Heart left ventricle (tissue), 16 donors: ENCODE measurements around the gene DEFB108B. TPM values are rescaled to one million over a fixed set of nuclear protein-coding genes. Genes with fewer than 3 reads are reported as not detected.
"Not testable (repeated sequence)": the region's sequence is repeated elsewhere in the genome, so short reads cannot be mapped to it uniquely, and the experiment has no call there.

Experiments used
- ATAC-seq, 4 donors: fragments of 200-7000 bp; cut with Tn5 transposase; one replicate each; pipeline ENCODE4 v1.9.1; 2020 to 2022; ENCODE audit warnings: moderate library complexity in 4 of 4, mild to moderate bottlenecking in 3 of 4, moderate number of reproducible peaks in 1 of 4
- DNase-seq, 5 donors: peaks; one replicate each; pipeline ENCODE4 v3.0.0-alpha.2; 2020
- H3K27ac ChIP-seq, 12 donors: fragments of 200-600 bp; sonication (generic) in 4 of 12; one replicate each; pipeline versions ENCODE4 v1.5.0 to v1.8.0; 2016 to 2022; ENCODE audit warnings: mild to moderate bottlenecking in 2 of 12
- H3K27me3 ChIP-seq, 9 donors: fragments of 200-600 bp; sonication (generic) in 2 of 9; one replicate each; pipeline versions ENCODE4 v1.5.1 to v1.8.0; 2016 to 2022; ENCODE audit warnings: mild to moderate bottlenecking in 3 of 9
- H3K36me3 ChIP-seq, 9 donors: fragments of 200-600 bp; sonication (generic) in 2 of 9; one replicate each; pipeline versions ENCODE4 v1.5.0 to v1.8.0; 2018 to 2022; ENCODE audit warnings: mild to moderate bottlenecking in 2 of 9
- H3K4me1 ChIP-seq, 12 donors: fragments of 200-600 bp; sonication (generic) in 4 of 12; one replicate each; pipeline versions ENCODE4 v1.5.0 to v1.8.0; 2016 to 2022; ENCODE audit warnings: mild to moderate bottlenecking in 3 of 12
- H3K4me3 ChIP-seq, 12 donors: fragments of 200-600 bp; sonication (generic) in 4 of 12; one replicate each; pipeline versions ENCODE4 v1.5.0 to v1.8.0; 2017 to 2022; ENCODE audit warnings: mild to moderate bottlenecking in 9 of 12, moderate library complexity in 4 of 12
- H3K9me3 ChIP-seq, 12 donors: fragments of 200-600 bp; sonication (generic) in 4 of 12; one replicate each; pipeline versions ENCODE4 v1.5.0 to v1.8.0; 2016 to 2022; ENCODE audit warnings: mild to moderate bottlenecking in 1 of 12
- CTCF ChIP-seq, 12 donors: fragments of 200-600 bp; sonication (generic) in 4 of 12; IDR thresholded peaks; one replicate each; pipeline versions ENCODE4 v1.5.0 to v1.8.0; 2018 to 2022; ENCODE audit warnings: antibody characterized with exemption in 12 of 12, mild to moderate bottlenecking in 5 of 12
- POLR2A ChIP-seq, 2 donors: fragments of 450-650 bp; IDR thresholded peaks; one replicate each; pipeline ENCODE4 v1.6.1; 2017; ENCODE audit warnings: antibody characterized with exemption in 2 of 2, mild to moderate bottlenecking in 2 of 2, moderate library complexity in 2 of 2
- WGBS, 4 donors: extraction: QIAGEN DNeasy Blood & Tissue Kit in 2 of 4; methylation state at CpG; one replicate each; pipeline versions ENCODE4 v1.1.5 to v1.1.7; 2013 to 2018; 5-methylcytosine and 5-hydroxymethylcytosine counted together
- intact Hi-C, 10 donors: fragments of 100-400 bp; cut with DNase I; formaldehyde crosslinking; loops; one replicate each; pipeline versions ENCODE4 v1.11.1 to v1.14.2; 2022
- long read RNA-seq, 3 donors: library from polyadenylated mRNA; unstranded; transcript quantifications; one replicate each; pipeline ENCODE4 v2.0.0, GENCODE V29; 2020 to 2021
- polyA plus RNA-seq, 2 donors: library from polyadenylated mRNA; stranded (reverse); fragments of 200-250 nt; gene quantifications; one replicate each; pipeline ENCODE4 v1.2.3, GENCODE V29; 2013
- total RNA-seq, 9 donors: library from RNA; depleted of rRNA in 2 of 9; stranded (reverse); fragments of >200 nt in 2 of 9; fragmentation: NEBNext Ultra II Directional in 3 of 9; extraction: Animal tissue kit (Norgen Biotek cat#: 25700) in 3 of 9; gene quantifications; one replicate each; pipeline versions ENCODE4 v1.1.0 to v1.2.4, GENCODE V29; 2016 to 2023
- donor health status: ischemic (EF 13 %, LVEDD 7.1; RV severe dilation, severe dysfunction).
- donor health status: healthy with polysubstance abuse.
- donor health status: DM: no; HTN: yes; CAD: no.
- donor health status: DM: no; HTN: no; CAD: no.
- donor health status: ischemic (EF 25% LVEDD 6.9; RV normal size, moderate dysfunction).
- donor health status: ischemic (EF 25% LVEDD 5.7; RV mildly dilated, moderate dysfunction).
- donor health status: healthy.
- donor health status: DM: yes; HTN: yes; CAD: no.
- donor health status: ischemic (EF 35%, LVEDD 5.7; RV mildly dilated, moderate dysfunction).
- donor health status: nonischemic (EF 11% LVEDD 7.7; RV severe dilation, severe dysfunction).
- donor health status: DM: yes; HTN: yes; CAD: no.
- donor health status: PGD.
- donor health status: ischemic (EF 29% LVEDD 5.4; RV normal size, mild dysfunction).
- donor health status: nonischemic (EF 23%, LVEDD 6.1; RV moderate dilation, normal function).

Gene DEFB108B
- total RNA-seq (not detected), polyA plus RNA-seq (not detected)
- long read RNA-seq, donor 1: 0 reads
- long read RNA-seq, donor 2: 0 reads
- long read RNA-seq, donor 3: 0 reads

- H3K27ac ChIP-seq, H3K36me3 ChIP-seq, H3K4me3 ChIP-seq, DNase-seq, H3K9me3 ChIP-seq, H3K4me1 ChIP-seq, ATAC-seq, intact Hi-C loops, H3K27me3 ChIP-seq: not testable (repeated sequence)
- 0 to 71% (median 0%) methylated on average over 1 of the region's 1 CpG for WGBS, 4 donors
These were observed at the start of gene DEFB108B for GRCh38 chr11:71832811-71833210. Gene DEFB108B, plus strand, starts transcription at chr11:71833200. Its CDS starts 0 bp downstream, at chr11:71833200.

GRCh38 chr11:71786114-71786847, 46.7 kb upstream of the DEFB108B start:
- ATAC-seq: peak in 1 of 4 donors; percentile 61
- intact Hi-C loops, DNase-seq, H3K27me3 ChIP-seq, H3K9me3 ChIP-seq, H3K4me1 ChIP-seq, H3K36me3 ChIP-seq: not testable (repeated sequence)
- Histone ChIP-seq H3K4me3 (peak overlapping the region; percentile 54 to 95 (median 70)), H3K27ac (peak overlapping the region in 11 of 12 donors; percentile 70 to 90 (median 85))
- 4 to 10% (median 6%) methylated on average over 31 to 40 of the region's 40 CpGs for WGBS, 4 donors
- peak in 1 of 2 donors; percentile 75 for TF ChIP-seq POLR2A (IDR thresholded peaks at IDR 0.05)

GRCh38 chr11:71786848-71787097, 46.2 kb upstream of the DEFB108B start:
- 0 to 1% (median 1%) methylated on average over 17 to 22 of the region's 22 CpGs for WGBS, 4 donors
- H3K4me1 ChIP-seq, H3K27me3 ChIP-seq, intact Hi-C loops, H3K36me3 ChIP-seq, H3K9me3 ChIP-seq: not testable (repeated sequence)
- peak overlapping the region in 7 of 12 donors; percentile 71 to 90 (median 87) for H3K27ac ChIP-seq
- DNase-seq: peak; percentile 100
- ATAC-seq: peak; percentile 99 to 100 (median 100)
- H3K4me3 ChIP-seq: peak overlapping the region; percentile 54 to 95 (median 74)

- Histone ChIP-seq H3K9me3 (no peaks in the 10 kb centered on the region), H3K27ac (peak overlapping the region in 11 of 12 donors; percentile 32 to 88 (median 82)), H3K4me3 (peak overlapping the region; percentile 48 to 95 (median 74)), H3K4me1 (peaks cover 0 to 7% (median 0%) of the 10 kb centered on the region in 12 donors), H3K27me3 (no peaks in the 10 kb centered on the region), H3K36me3 (no peaks in the 10 kb centered on the region)
- ATAC-seq: peak; percentile 99 to 100 (median 100)
- WGBS, 4 donors: 0 to 1% (median 1%) methylated on average over 26 to 62 of the region's 62 CpGs
- peak; percentile 92 to 98 (median 95) for DNase-seq
- TF ChIP-seq POLR2A (IDR thresholded peaks at IDR 0.05) (no peak), CTCF (IDR thresholded peaks at IDR 0.05) (no peak)
- intact Hi-C loops: no loop called here
These were observed 45.7 kb upstream of the DEFB108B start for GRCh38 chr11:71787098-71787823.

GRCh38 chr11:71787824-71788454, 45.1 kb upstream of the DEFB108B start:
- H3K27me3 ChIP-seq, DNase-seq, H3K36me3 ChIP-seq, intact Hi-C loops, H3K9me3 ChIP-seq, ATAC-seq, H3K4me1 ChIP-seq: not testable (repeated sequence)
- WGBS, 4 donors: 3 to 50% (median 5%) methylated on average over 1 to 19 of the region's 19 CpGs
- Histone ChIP-seq H3K27ac (peak overlapping the region in 11 of 12 donors; percentile 32 to 88 (median 82)), H3K4me3 (peak overlapping the region; percentile 48 to 95 (median 72))

GRCh38 chr11:71789444-71790196, 43.4 kb upstream of the DEFB108B start:
- H3K4me3 ChIP-seq, H3K36me3 ChIP-seq, H3K4me1 ChIP-seq, H3K27me3 ChIP-seq, ATAC-seq, DNase-seq, intact Hi-C loops, H3K27ac ChIP-seq, H3K9me3 ChIP-seq: not testable (repeated sequence)
- 67 to 81% (median 75%) methylated on average over 8 of the region's 8 CpGs for WGBS, 4 donors

GRCh38 chr11:71791111-71791510, 41.9 kb upstream of the DEFB108B start:
- ATAC-seq, intact Hi-C loops, H3K9me3 ChIP-seq, H3K27ac ChIP-seq, H3K27me3 ChIP-seq, H3K4me3 ChIP-seq, DNase-seq, H3K4me1 ChIP-seq, H3K36me3 ChIP-seq: not testable (repeated sequence)
- WGBS, 4 donors: 58 to 81% (median 71%) methylated on average over 6 to 7 of the region's 7 CpGs
